ENCODE measurements around the gene LRCH4.

LRCH4 gene

DNA sequence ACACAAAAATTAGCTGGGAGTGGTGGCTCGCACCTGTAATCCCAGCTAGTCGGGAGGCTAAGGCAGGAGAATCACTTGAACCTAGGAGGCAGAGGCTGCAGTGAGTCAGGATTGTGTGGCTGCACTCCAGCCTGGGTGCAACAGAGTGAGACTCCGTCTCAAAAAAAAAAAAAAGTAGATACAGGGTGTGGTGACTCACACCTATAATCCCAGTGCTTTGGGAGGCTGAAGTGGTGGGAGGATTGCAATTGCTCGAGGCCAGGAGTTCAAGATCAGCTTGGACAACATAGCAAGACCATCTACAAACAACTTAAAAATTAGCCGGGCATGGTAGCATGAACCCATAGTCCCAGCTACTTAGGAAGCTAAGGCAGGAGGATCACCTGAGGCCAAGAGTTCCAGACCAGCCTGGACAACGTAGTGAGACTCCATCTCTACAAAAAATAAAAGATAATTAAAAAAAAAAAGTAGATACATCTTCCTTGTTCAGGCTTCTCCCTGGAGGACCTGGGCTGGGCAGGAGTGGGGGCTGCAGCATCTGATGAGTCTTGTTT is 28.5 kb upstream of the LRCH4 start:
- no peak overlapping the region for H3K18ac ChIP-seq (ENCODE audit: low read length)

GRCh38 chr7:100613412-100614175 is 27.7 kb upstream of the LRCH4 start:
- Histone ChIP-seq H3K27me3 (ENCODE audit: control insufficient read depth in 3 of 3, insufficient read depth in 3 of 3, low read depth in 1 of 3, low read length in 3 of 3) (no peaks in the 10 kb centered on the region), H3K27ac (replicated peaks; ENCODE audit: low read length) (no peak overlapping the region), H3K79me1 (ENCODE audit: low read depth, low read length) (no peaks in the 10 kb centered on the region), H3K36me3 (replicated peaks in 1 of 2; ENCODE audit: control insufficient read depth in 2 of 2, insufficient read depth in 2 of 2, low read length in 2 of 2) (peaks cover 0 to 9% of the 10 kb centered on the region in 2 donors), H3K18ac (ENCODE audit: low read length) (no peak overlapping the region), H2BK12ac (ENCODE audit: low read length) (no peak overlapping the region), H2AFZ (ENCODE audit: low read length) (no peak overlapping the region), H2BK15ac (ENCODE audit: low read length) (no peak overlapping the region), H3K14ac (ENCODE audit: low read length) (no peak overlapping the region), H3K4me2 (ENCODE audit: insufficient read depth, low read length, poor library complexity, severe bottlenecking) (no peak overlapping the region), H2BK5ac (ENCODE audit: low read length) (no peak overlapping the region), H2BK120ac (ENCODE audit: low read depth, low read length) (no peak overlapping the region), H3K9me3 (replicated peaks in 1 of 2; ENCODE audit: control insufficient read depth in 2 of 2, insufficient read depth in 1 of 2, low read depth in 1 of 2, low read length in 2 of 2) (no peaks in the 10 kb centered on the region), H3K23ac (ENCODE audit: low read depth, low read length, poor library complexity) (peak overlapping the region; percentile 22), H3K4me1 (ENCODE audit: control insufficient read depth in 2 of 2, insufficient read depth in 1 of 2, low read depth in 1 of 2, low read length in 2 of 2) (peaks cover 3 to 6% of the 10 kb centered on the region in 2 donors), H4K8ac (ENCODE audit: low read depth, low read length) (no peak overlapping the region), H2AK5ac (ENCODE audit: low read depth, low read length) (peak overlapping the region; percentile 23), H3K4ac (ENCODE audit: low read length) (no peak overlapping the region), H3K9ac (ENCODE audit: low read depth, low read length, poor library complexity) (no peak overlapping the region), H3K4me3 (ENCODE audit: low read length in 2 of 2) (peak overlapping the region in 1 of 2 donors; percentile 60), H4K91ac (ENCODE audit: low read depth, low read length, poor library complexity) (no peak overlapping the region)
- no CpG with 5 or more reads among the region's 13 CpGs for WGBS, 2 donors (ENCODE audit: extremely low coverage in 2 of 2, insufficient read length in 2 of 2, insufficient replicate concordance in 1 of 2)
- no peak for DNase-seq (ENCODE audit: low spot score)

More for the DNA sequence above, 28.5 kb upstream of the LRCH4 start:
- Histone ChIP-seq H3K9me3 (replicated peaks in 1 of 2; ENCODE audit: control insufficient read depth in 2 of 2, insufficient read depth in 1 of 2, low read depth in 1 of 2, low read length in 2 of 2) (no peaks in the 10 kb centered on the region), H3K79me1 (ENCODE audit: low read depth, low read length) (no peaks in the 10 kb centered on the region), H4K8ac (ENCODE audit: low read depth, low read length) (no peak overlapping the region), H3K9ac (ENCODE audit: low read depth, low read length, poor library complexity) (no peak overlapping the region), H2AK5ac (ENCODE audit: low read depth, low read length) (no peak overlapping the region), H3K14ac (ENCODE audit: low read length) (no peak overlapping the region), H2AFZ (ENCODE audit: low read length) (no peak overlapping the region), H3K36me3 (replicated peaks in 1 of 2; ENCODE audit: control insufficient read depth in 2 of 2, insufficient read depth in 2 of 2, low read length in 2 of 2) (peaks cover 0 to 9% of the 10 kb centered on the region in 2 donors), H3K4me2 (ENCODE audit: insufficient read depth, low read length, poor library complexity, severe bottlenecking) (no peak overlapping the region), H3K4me1 (ENCODE audit: control insufficient read depth in 2 of 2, insufficient read depth in 1 of 2, low read depth in 1 of 2, low read length in 2 of 2) (peaks cover 3 to 6% of the 10 kb centered on the region in 2 donors), H2BK12ac (ENCODE audit: low read length) (no peak overlapping the region), H3K27ac (replicated peaks; ENCODE audit: low read length) (no peak overlapping the region), H3K27me3 (ENCODE audit: control insufficient read depth in 3 of 3, insufficient read depth in 3 of 3, low read depth in 1 of 3, low read length in 3 of 3) (no peaks in the 10 kb centered on the region), H4K91ac (ENCODE audit: low read depth, low read length, poor library complexity) (no peak overlapping the region), H2BK15ac (ENCODE audit: low read length) (no peak overlapping the region), H2BK5ac (ENCODE audit: low read length) (no peak overlapping the region), H3K4ac (ENCODE audit: low read length) (no peak overlapping the region), H2BK120ac (ENCODE audit: low read depth, low read length) (no peak overlapping the region), H3K4me3 (ENCODE audit: low read length in 2 of 2) (no peak overlapping the region), H3K23ac (ENCODE audit: low read depth, low read length, poor library complexity) (no peak overlapping the region)
- no peak for DNase-seq (ENCODE audit: low spot score)
- no CpG with 5 or more reads among the region's 6 CpGs for WGBS, 2 donors (ENCODE audit: extremely low coverage in 2 of 2, insufficient read length in 2 of 2, insufficient replicate concordance in 1 of 2)

GRCh38 chr7:100612730-100613390 is 26.9 kb upstream of the LRCH4 start:
- no peak overlapping the region for H2BK120ac ChIP-seq (ENCODE audit: low read depth, low read length)
- H4K91ac ChIP-seq (ENCODE audit: low read depth, low read length, poor library complexity) = no peak overlapping the region
- no peaks in the 10 kb centered on the region for H3K9me3 ChIP-seq (replicated peaks in 1 of 2; ENCODE audit: control insufficient read depth in 2 of 2, insufficient read depth in 1 of 2, low read depth in 1 of 2, low read length in 2 of 2)
- H3K4me1 ChIP-seq (ENCODE audit: control insufficient read depth in 2 of 2, insufficient read depth in 1 of 2, low read depth in 1 of 2, low read length in 2 of 2) = peaks cover 3 to 6% of the 10 kb centered on the region in 2 donors
- H2BK5ac ChIP-seq (ENCODE audit: low read length) = no peak overlapping the region
- H3K23ac ChIP-seq (ENCODE audit: low read depth, low read length, poor library complexity) = peak overlapping the region; percentile 15
- H3K14ac ChIP-seq (ENCODE audit: low read length) = no peak overlapping the region
- H3K4me2 ChIP-seq (ENCODE audit: insufficient read depth, low read length, poor library complexity, severe bottlenecking) = peak overlapping the region; percentile 94
- peak overlapping the region; percentile 23 for H2AK5ac ChIP-seq (ENCODE audit: low read depth, low read length)
- H3K27me3 ChIP-seq (ENCODE audit: control insufficient read depth in 3 of 3, insufficient read depth in 3 of 3, low read depth in 1 of 3, low read length in 3 of 3) = no peaks in the 10 kb centered on the region
- no peak overlapping the region for H4K8ac ChIP-seq (ENCODE audit: low read depth, low read length)
- no CpG with 5 or more reads among the region's 29 CpGs for WGBS, 2 donors (ENCODE audit: extremely low coverage in 2 of 2, insufficient read length in 2 of 2, insufficient replicate concordance in 1 of 2)
- DNase-seq (ENCODE audit: low spot score) = no peak
- peak overlapping the region; percentile 92 for H2AFZ ChIP-seq (ENCODE audit: low read length)
- peak overlapping the region; percentile 85 for H3K9ac ChIP-seq (ENCODE audit: low read depth, low read length, poor library complexity)
- no peak overlapping the region for H2BK12ac ChIP-seq (ENCODE audit: low read length)
- peak overlapping the region; percentile 60 to 76 for H3K4me3 ChIP-seq (ENCODE audit: low read length in 2 of 2)
- no peak overlapping the region for H3K4ac ChIP-seq (ENCODE audit: low read length)
- no peaks in the 10 kb centered on the region for H3K79me1 ChIP-seq (ENCODE audit: low read depth, low read length)
- peaks cover 0 to 9% of the 10 kb centered on the region in 2 donors for H3K36me3 ChIP-seq (replicated peaks in 1 of 2; ENCODE audit: control insufficient read depth in 2 of 2, insufficient read depth in 2 of 2, low read length in 2 of 2)
- no peak overlapping the region for H3K27ac ChIP-seq (replicated peaks; ENCODE audit: low read length)
- peak overlapping the region; percentile 28 for H2BK15ac ChIP-seq (ENCODE audit: low read length)
- H3K18ac ChIP-seq (ENCODE audit: low read length) = peak overlapping the region; percentile 58
